IPS-18a (cell line): Measurements from ENCODE around the gene COPS6.
"Not testable (repeated sequence)": the region's sequence is repeated elsewhere in the genome, so short reads cannot be mapped to it uniquely, and the experiment has no call there.

Experiments used
- H3K27ac ChIP-seq: one replicate; pipeline ENCODE4 v1.5.1; 2013; ENCODE audit warnings: low read length
- H3K27me3 ChIP-seq: one replicate; pipeline ENCODE4 v1.6.1; 2013; ENCODE audit warnings: mild to moderate bottlenecking, low read length; ENCODE audit not compliant: control insufficient read depth, insufficient read depth
- H3K36me3 ChIP-seq: one replicate; pipeline ENCODE4 v1.6.1; 2013; ENCODE audit warnings: low read depth, low read length; ENCODE audit not compliant: control insufficient read depth
- H3K4me1 ChIP-seq: one replicate; pipeline ENCODE4 v1.6.1; 2013; ENCODE audit warnings: low read depth, low read length; ENCODE audit not compliant: control insufficient read depth
- H3K4me3 ChIP-seq: one replicate; pipeline ENCODE4 v1.5.1; 2013; ENCODE audit warnings: low read length
- H3K9ac ChIP-seq: one replicate; pipeline ENCODE4 v1.6.1; 2013; ENCODE audit warnings: mild to moderate bottlenecking, low read length, moderate library complexity
- H3K9me3 ChIP-seq: one replicate; pipeline ENCODE4 v1.6.1; 2013; ENCODE audit warnings: low read depth, low read length; ENCODE audit not compliant: control insufficient read depth

COPS6 gene

GRCh38 chr7:100122067-100122466 is 33.3 kb downstream of the COPS6 start:
- peaks cover 6% of the 10 kb centered on the region for H3K4me1 ChIP-seq
- no peaks in the 10 kb centered on the region for H3K9me3 ChIP-seq
- no peak overlapping the region for H3K27ac ChIP-seq
- H3K4me3 ChIP-seq: no peak overlapping the region
- H3K27me3 ChIP-seq: no peaks in the 10 kb centered on the region
- H3K36me3 ChIP-seq: no peaks in the 10 kb centered on the region
- H3K9ac ChIP-seq: no peak overlapping the region

GRCh38 chr7:100122568-100122967 is 33.8 kb downstream of the COPS6 start:
- Histone ChIP-seq H3K36me3 (no peaks in the 10 kb centered on the region), H3K9ac (no peak overlapping the region), H3K9me3 (no peaks in the 10 kb centered on the region), H3K4me3 (no peak overlapping the region), H3K27ac (no peak overlapping the region), H3K4me1 (peaks cover 6% of the 10 kb centered on the region), H3K27me3 (peaks cover under 1% of the 10 kb centered on the region)

- no peaks in the 10 kb centered on the region for H3K9me3 ChIP-seq
- no peak overlapping the region for H3K9ac ChIP-seq
- no peak overlapping the region for H3K4me3 ChIP-seq
- peaks cover 10% of the 10 kb centered on the region for H3K4me1 ChIP-seq
- no peaks in the 10 kb centered on the region for H3K36me3 ChIP-seq
- H3K27me3 ChIP-seq: peaks cover 20% of the 10 kb centered on the region
- H3K27ac ChIP-seq: no peak overlapping the region
These were observed 35.8 kb downstream of the COPS6 start for GRCh38 chr7:100124301-100125230.

GRCh38 chr7:100126239-100126930 is 37.6 kb downstream of the COPS6 start:
- H3K27me3 ChIP-seq: peaks cover 22% of the 10 kb centered on the region
- H3K9me3 ChIP-seq: no peaks in the 10 kb centered on the region
- H3K4me1 ChIP-seq: peaks cover 4% of the 10 kb centered on the region
- H3K27ac ChIP-seq: peak overlapping the region; percentile 89
- H3K36me3 ChIP-seq: no peaks in the 10 kb centered on the region
- peak overlapping the region; percentile 95 for H3K9ac ChIP-seq
- H3K4me3 ChIP-seq: peak overlapping the region; percentile 95

- peak within 1 kb of the TSS; percentile 95 for H3K9ac ChIP-seq
- peaks cover 22% of the 10 kb centered on the region for H3K27me3 ChIP-seq
- peak within 1 kb of the TSS; percentile 95 for H3K4me3 ChIP-seq
- H3K27ac ChIP-seq: peak within 1 kb of the TSS; percentile 89
- H3K36me3 ChIP-seq: no peaks in the 10 kb centered on the region
- peaks cover 4% of the 10 kb centered on the region for H3K4me1 ChIP-seq
- H3K9me3 ChIP-seq: no peaks in the 10 kb centered on the region
These were observed 38.4 kb downstream of the COPS6 start, which contains the start of gene MBLAC1 for GRCh38 chr7:100126931-100127865. Gene MBLAC1 (plus strand): TSS chr7:100126967. CDS start chr7:100127396, 429 bp downstream.

GRCh38 chr7:100127866-100128636 is 39.3 kb downstream of the COPS6 start:
- Histone ChIP-seq H3K4me1 (peaks cover 4% of the 10 kb centered on the region), H3K4me3 (peak overlapping the region; percentile 95), H3K27ac (no peak overlapping the region), H3K9ac (peak overlapping the region; percentile 95), H3K36me3 (no peaks in the 10 kb centered on the region), H3K27me3 (peaks cover 22% of the 10 kb centered on the region), H3K9me3 (no peaks in the 10 kb centered on the region)

- Histone ChIP-seq H3K4me3 (peak overlapping the region; percentile 95), H3K36me3 (no peaks in the 10 kb centered on the region), H3K4me1 (peaks cover 4% of the 10 kb centered on the region), H3K27ac (no peak overlapping the region), H3K9me3 (no peaks in the 10 kb centered on the region), H3K27me3 (peaks cover 22% of the 10 kb centered on the region), H3K9ac (no peak overlapping the region)
These were observed 39.8 kb downstream of the COPS6 start for GRCh38 chr7:100128637-100128963.

GRCh38 chr7:100130220-100130607 is 41.4 kb downstream of the COPS6 start:
- not testable (repeated sequence) for H3K4me3 ChIP-seq, H3K9ac ChIP-seq, H3K27ac ChIP-seq, H3K4me1 ChIP-seq, H3K36me3 ChIP-seq, H3K9me3 ChIP-seq
- H3K27me3 ChIP-seq: peaks cover 22% of the 10 kb centered on the region

GRCh38 chr7:100130608-100131453 is 42.1 kb downstream of the COPS6 start:
- H3K9ac ChIP-seq: no peak overlapping the region
- no peak overlapping the region for H3K27ac ChIP-seq
- peak overlapping the region; percentile 56 for H3K4me3 ChIP-seq
- H3K27me3 ChIP-seq: peaks cover 22% of the 10 kb centered on the region
- H3K36me3 ChIP-seq: no peaks in the 10 kb centered on the region
- peaks cover 4% of the 10 kb centered on the region for H3K4me1 ChIP-seq
- no peaks in the 10 kb centered on the region for H3K9me3 ChIP-seq

GRCh38 chr7:100132126-100132525 is 43.4 kb downstream of the COPS6 start:
- Histone ChIP-seq H3K27me3 (peaks cover 22% of the 10 kb centered on the region), H3K27ac (no peak overlapping the region), H3K4me1 (peaks cover 4% of the 10 kb centered on the region), H3K9me3 (no peaks in the 10 kb centered on the region), H3K36me3 (no peaks in the 10 kb centered on the region), H3K9ac (no peak overlapping the region), H3K4me3 (no peak overlapping the region)
